ENCODE results near the gene ZNF205. TPM values are rescaled to one million over a fixed set of nuclear protein-coding genes. Genes with fewer than 3 reads are reported as not detected.

The ZNF205 gene
- total and polyA plus RNA-seq, 4 donors: 9.2 to 26.4 (median 21.8) TPM

- no peak for DNase-seq (ENCODE audit: low read depth in 4 of 6, low spot score in 6 of 6)
- H3K27me3 ChIP-seq (ENCODE audit: control insufficient read depth, insufficient read depth, low read length): no peaks in the 10 kb centered on the region
- no peaks in the 10 kb centered on the region for H3K36me3 ChIP-seq (ENCODE audit: control insufficient read depth, insufficient read depth, low read length)
- peaks cover 21% of the 10 kb centered on the region for H3K4me1 ChIP-seq (ENCODE audit: control insufficient read depth, insufficient read depth, low read length)
- H3K9me3 ChIP-seq (ENCODE audit: control insufficient read depth, insufficient read depth, low read length): no peaks in the 10 kb centered on the region
- WGBS (ENCODE audit: insufficient coverage): 95% methylated on average over 81 of the region's 81 CpGs
- H3K4me3 ChIP-seq (ENCODE audit: low read depth, low read length): no peak overlapping the region
- H3K27ac ChIP-seq (ENCODE audit: low read depth, low read length): no peak overlapping the region
Observed at GRCh38 chr16:3089717-3090592, 22.4 kb upstream of the ZNF205 start.

GRCh38 chr16:3091551-3091950, 20.8 kb upstream of the ZNF205 start:
- Histone ChIP-seq H3K27ac (ENCODE audit: low read depth, low read length) (no peak overlapping the region), H3K36me3 (ENCODE audit: control insufficient read depth, insufficient read depth, low read length) (no peaks in the 10 kb centered on the region), H3K4me1 (ENCODE audit: control insufficient read depth, insufficient read depth, low read length) (peaks cover 17% of the 10 kb centered on the region), H3K4me3 (ENCODE audit: low read depth, low read length) (no peak overlapping the region), H3K27me3 (ENCODE audit: control insufficient read depth, insufficient read depth, low read length) (peaks cover 4% of the 10 kb centered on the region), H3K9me3 (ENCODE audit: control insufficient read depth, insufficient read depth, low read length) (no peaks in the 10 kb centered on the region)
- WGBS (ENCODE audit: insufficient coverage): 89% methylated on average over 8 of the region's 8 CpGs
- no peak for DNase-seq (ENCODE audit: low read depth in 4 of 6, low spot score in 6 of 6)

- H3K27me3 ChIP-seq (ENCODE audit: control insufficient read depth, insufficient read depth, low read length): peaks cover 10% of the 10 kb centered on the region
- H3K4me3 ChIP-seq (ENCODE audit: low read depth, low read length): no peak overlapping the region
- WGBS (ENCODE audit: insufficient coverage): 79% methylated on average over 20 of the region's 20 CpGs
- no peaks in the 10 kb centered on the region for H3K36me3 ChIP-seq (ENCODE audit: control insufficient read depth, insufficient read depth, low read length)
- no peak for DNase-seq (ENCODE audit: low read depth in 4 of 6, low spot score in 6 of 6)
- H3K27ac ChIP-seq (ENCODE audit: low read depth, low read length): no peak overlapping the region
- H3K4me1 ChIP-seq (ENCODE audit: control insufficient read depth, insufficient read depth, low read length): peaks cover 8% of the 10 kb centered on the region
- H3K9me3 ChIP-seq (ENCODE audit: control insufficient read depth, insufficient read depth, low read length): no peaks in the 10 kb centered on the region
Observed at GRCh38 chr16:3092501-3092941, 19.9 kb upstream of the ZNF205 start.

- H3K9me3 ChIP-seq (ENCODE audit: control insufficient read depth, insufficient read depth, low read length): no peaks in the 10 kb centered on the region
- peaks cover 26% of the 10 kb centered on the region for H3K27me3 ChIP-seq (ENCODE audit: control insufficient read depth, insufficient read depth, low read length)
- DNase-seq (ENCODE audit: low read depth in 4 of 6, low spot score in 6 of 6): no peak
- no peak overlapping the region for H3K27ac ChIP-seq (ENCODE audit: low read depth, low read length)
- H3K36me3 ChIP-seq (ENCODE audit: control insufficient read depth, insufficient read depth, low read length): no peaks in the 10 kb centered on the region
- H3K4me1 ChIP-seq (ENCODE audit: control insufficient read depth, insufficient read depth, low read length): peaks cover 9% of the 10 kb centered on the region
- 88% methylated on average over 19 of the region's 22 CpGs for WGBS (ENCODE audit: insufficient coverage)
- no peak overlapping the region for H3K4me3 ChIP-seq (ENCODE audit: low read depth, low read length)
Observed at GRCh38 chr16:3094289-3095027, 17.9 kb upstream of the ZNF205 start.

GRCh38 chr16:3095869-3096268, 16.5 kb upstream of the ZNF205 start:
- H3K36me3 ChIP-seq (ENCODE audit: control insufficient read depth, insufficient read depth, low read length): no peaks in the 10 kb centered on the region
- no peak overlapping the region for H3K4me3 ChIP-seq (ENCODE audit: low read depth, low read length)
- peaks cover 35% of the 10 kb centered on the region for H3K27me3 ChIP-seq (ENCODE audit: control insufficient read depth, insufficient read depth, low read length)
- H3K9me3 ChIP-seq (ENCODE audit: control insufficient read depth, insufficient read depth, low read length): no peaks in the 10 kb centered on the region
- peaks cover 16% of the 10 kb centered on the region for H3K4me1 ChIP-seq (ENCODE audit: control insufficient read depth, insufficient read depth, low read length)
- WGBS (ENCODE audit: insufficient coverage): no CpG with 5 or more reads among the region's 4 CpGs
- no peak overlapping the region for H3K27ac ChIP-seq (ENCODE audit: low read depth, low read length)
- DNase-seq (ENCODE audit: low read depth in 4 of 6, low spot score in 6 of 6): no peak

- DNase-seq (ENCODE audit: low read depth in 4 of 6, low spot score in 6 of 6): no peak
- Histone ChIP-seq H3K27me3 (ENCODE audit: control insufficient read depth, insufficient read depth, low read length) (peaks cover 40% of the 10 kb centered on the region), H3K9me3 (ENCODE audit: control insufficient read depth, insufficient read depth, low read length) (no peaks in the 10 kb centered on the region), H3K36me3 (ENCODE audit: control insufficient read depth, insufficient read depth, low read length) (no peaks in the 10 kb centered on the region), H3K27ac (ENCODE audit: low read depth, low read length) (no peak overlapping the region), H3K4me3 (ENCODE audit: low read depth, low read length) (no peak overlapping the region), H3K4me1 (ENCODE audit: control insufficient read depth, insufficient read depth, low read length) (peaks cover 16% of the 10 kb centered on the region)
- WGBS (ENCODE audit: insufficient coverage): 91% methylated on average over 4 of the region's 6 CpGs
Observed at GRCh38 chr16:3096362-3096761, 16.0 kb upstream of the ZNF205 start.

GRCh38 chr16:3097266-3097665, 15.1 kb upstream of the ZNF205 start:
- Histone ChIP-seq H3K36me3 (ENCODE audit: control insufficient read depth, insufficient read depth, low read length) (no peaks in the 10 kb centered on the region), H3K27ac (ENCODE audit: low read depth, low read length) (no peak overlapping the region), H3K27me3 (ENCODE audit: control insufficient read depth, insufficient read depth, low read length) (peaks cover 46% of the 10 kb centered on the region), H3K4me1 (ENCODE audit: control insufficient read depth, insufficient read depth, low read length) (peaks cover 19% of the 10 kb centered on the region), H3K4me3 (ENCODE audit: low read depth, low read length) (no peak overlapping the region), H3K9me3 (ENCODE audit: control insufficient read depth, insufficient read depth, low read length) (no peaks in the 10 kb centered on the region)
- 53% methylated on average over 3 of the region's 8 CpGs for WGBS (ENCODE audit: insufficient coverage)
- no peak for DNase-seq (ENCODE audit: low read depth in 4 of 6, low spot score in 6 of 6)

- peaks cover 19% of the 10 kb centered on the region for H3K4me1 ChIP-seq (ENCODE audit: control insufficient read depth, insufficient read depth, low read length)
- H3K9me3 ChIP-seq (ENCODE audit: control insufficient read depth, insufficient read depth, low read length): no peaks in the 10 kb centered on the region
- DNase-seq (ENCODE audit: low read depth in 4 of 6, low spot score in 6 of 6): no peak
- H3K27me3 ChIP-seq (ENCODE audit: control insufficient read depth, insufficient read depth, low read length): peaks cover 47% of the 10 kb centered on the region
- 18% methylated on average over 15 of the region's 21 CpGs for WGBS (ENCODE audit: insufficient coverage)
- H3K27ac ChIP-seq (ENCODE audit: low read depth, low read length): no peak within 1 kb of the TSS
- H3K4me3 ChIP-seq (ENCODE audit: low read depth, low read length): peak within 1 kb of the TSS; percentile 5
- no peaks in the 10 kb centered on the region for H3K36me3 ChIP-seq (ENCODE audit: control insufficient read depth, insufficient read depth, low read length)
Observed at GRCh38 chr16:3098459-3099394, 13.7 kb upstream of the ZNF205 start, which contains the start of gene ZSCAN10. Gene ZSCAN10, minus strand, starts transcription at chr16:3099294. Its CDS starts 6,357 bp downstream, at chr16:3092937.

- no peaks in the 10 kb centered on the region for H3K36me3 ChIP-seq (ENCODE audit: control insufficient read depth, insufficient read depth, low read length)
- WGBS (ENCODE audit: insufficient coverage): 27% methylated on average over 3 of the region's 5 CpGs
- no peak overlapping the region for H3K4me3 ChIP-seq (ENCODE audit: low read depth, low read length)
- H3K27me3 ChIP-seq (ENCODE audit: control insufficient read depth, insufficient read depth, low read length): peaks cover 47% of the 10 kb centered on the region
- no peak for DNase-seq (ENCODE audit: low read depth in 4 of 6, low spot score in 6 of 6)
- peaks cover 19% of the 10 kb centered on the region for H3K4me1 ChIP-seq (ENCODE audit: control insufficient read depth, insufficient read depth, low read length)
- H3K27ac ChIP-seq (ENCODE audit: low read depth, low read length): no peak overlapping the region
- H3K9me3 ChIP-seq (ENCODE audit: control insufficient read depth, insufficient read depth, low read length): no peaks in the 10 kb centered on the region
Observed at GRCh38 chr16:3099395-3099731, 13.0 kb upstream of the ZNF205 start.

All from spinal cord (tissue), 10 donors.